ENCODE results near the gene LYSMD3. TPM values are rescaled to one million over a fixed set of nuclear protein-coding genes. Genes with fewer than 3 reads are reported as not detected.

The LYSMD3 gene
- total and polyA plus RNA-seq, 5 donors, result 10.6 to 34.0 (median 23.5) TPM

DNA sequence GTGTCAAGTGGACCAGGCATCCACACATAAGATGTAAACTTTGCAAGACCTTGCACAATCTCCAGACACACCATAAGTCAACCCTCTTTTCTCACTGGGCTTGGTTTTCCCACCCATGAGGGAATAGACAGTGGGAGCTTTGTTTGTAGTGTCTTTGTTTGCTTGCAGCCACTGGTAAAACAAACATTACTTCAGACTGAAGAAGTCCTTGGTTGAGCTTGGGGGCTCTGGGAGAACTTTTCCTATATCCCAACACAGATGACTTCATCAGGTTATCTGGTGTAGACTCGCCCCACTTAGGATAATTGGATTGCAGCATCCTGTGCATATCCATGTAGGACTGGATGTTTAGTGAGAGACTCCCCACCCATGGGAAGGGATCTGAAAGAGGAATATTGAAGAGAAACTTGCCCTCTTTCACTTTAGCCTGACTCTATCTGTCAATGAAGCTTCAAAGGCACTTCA, 17.7 kb upstream of the LYSMD3 start:
- intact Hi-C loops (cut with DNase I), result no loop called here
- Histone ChIP-seq H3K27me3 (ENCODE audit: control insufficient read depth, insufficient read depth) (no peaks in the 10 kb centered on the region), H3K4me3 (ENCODE audit: low read length) (no peak overlapping the region), H3K27ac (ENCODE audit: low read length) (no peak overlapping the region), H3K9me3 (ENCODE audit: control insufficient read depth, low read length) (no peaks in the 10 kb centered on the region), H3K4me1 (ENCODE audit: control insufficient read depth, insufficient read depth, low read length) (no peaks in the 10 kb centered on the region)
- ATAC-seq (no peak), DNase-seq (no peak)
- WGBS, result 35% methylated on average over 1 of the region's 1 CpG

DNA sequence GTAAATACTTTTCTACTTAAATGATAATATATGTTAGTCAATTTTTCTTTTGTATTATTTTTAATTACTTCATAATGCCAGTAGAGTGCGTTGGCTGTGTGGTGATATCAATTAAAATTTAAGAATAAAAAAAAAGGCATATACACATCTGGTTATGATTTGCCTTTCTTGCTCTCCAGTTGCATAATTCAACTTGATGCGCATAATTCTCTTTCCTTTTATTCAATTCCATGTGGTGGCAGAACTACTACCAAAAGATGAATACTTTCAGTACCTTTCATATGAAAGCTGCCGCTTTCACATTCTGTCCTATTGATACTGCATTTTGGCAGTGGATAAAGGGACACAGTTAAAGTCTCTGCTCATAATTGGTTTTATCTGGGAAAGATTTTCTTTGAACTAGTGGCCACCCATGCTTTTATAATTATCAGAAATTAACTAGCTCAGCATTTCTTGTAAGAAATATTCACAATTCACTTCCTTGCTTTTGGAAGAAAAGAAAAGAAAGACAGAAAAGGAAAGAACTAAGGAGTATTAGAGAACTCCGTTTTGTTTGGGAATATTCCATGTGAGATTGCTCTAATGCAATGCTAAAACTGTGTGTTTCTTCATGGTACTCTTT, 16.9 kb upstream of the LYSMD3 start:
- no peak overlapping the region for H3K4me3 ChIP-seq (ENCODE audit: low read length)
- intact Hi-C loops (cut with DNase I), result no loop called here
- WGBS, result 81% methylated on average over 4 of the region's 4 CpGs
- H3K27me3 ChIP-seq (ENCODE audit: control insufficient read depth, insufficient read depth), result no peaks in the 10 kb centered on the region
- H3K9me3 ChIP-seq (ENCODE audit: control insufficient read depth, low read length), result no peaks in the 10 kb centered on the region
- no peak for ATAC-seq
- DNase-seq, result no peak
- H3K27ac ChIP-seq (ENCODE audit: low read length), result no peak overlapping the region
- no peaks in the 10 kb centered on the region for H3K4me1 ChIP-seq (ENCODE audit: control insufficient read depth, insufficient read depth, low read length)

DNA sequence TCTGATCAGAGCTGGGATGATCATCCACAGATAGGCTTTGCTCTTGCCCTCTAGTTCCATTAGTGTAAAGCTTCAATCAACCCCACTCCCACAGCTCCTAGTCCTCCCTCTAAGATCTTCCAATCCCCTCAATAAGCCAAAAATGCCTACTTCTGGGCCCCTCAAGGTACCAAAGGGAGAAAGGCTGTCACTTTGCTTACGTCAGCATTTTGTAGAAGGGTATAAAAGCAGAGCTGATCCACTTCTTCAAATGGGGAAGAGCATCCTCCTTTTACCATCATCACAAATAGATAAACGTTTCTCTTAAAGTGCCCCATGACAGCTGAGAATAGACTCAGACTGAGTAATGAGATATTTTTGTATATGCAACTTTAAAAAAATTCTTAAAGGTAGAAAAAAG, 16.1 kb upstream of the LYSMD3 start:
- WGBS, result 70% methylated on average over 2 of the region's 2 CpGs

DNA sequence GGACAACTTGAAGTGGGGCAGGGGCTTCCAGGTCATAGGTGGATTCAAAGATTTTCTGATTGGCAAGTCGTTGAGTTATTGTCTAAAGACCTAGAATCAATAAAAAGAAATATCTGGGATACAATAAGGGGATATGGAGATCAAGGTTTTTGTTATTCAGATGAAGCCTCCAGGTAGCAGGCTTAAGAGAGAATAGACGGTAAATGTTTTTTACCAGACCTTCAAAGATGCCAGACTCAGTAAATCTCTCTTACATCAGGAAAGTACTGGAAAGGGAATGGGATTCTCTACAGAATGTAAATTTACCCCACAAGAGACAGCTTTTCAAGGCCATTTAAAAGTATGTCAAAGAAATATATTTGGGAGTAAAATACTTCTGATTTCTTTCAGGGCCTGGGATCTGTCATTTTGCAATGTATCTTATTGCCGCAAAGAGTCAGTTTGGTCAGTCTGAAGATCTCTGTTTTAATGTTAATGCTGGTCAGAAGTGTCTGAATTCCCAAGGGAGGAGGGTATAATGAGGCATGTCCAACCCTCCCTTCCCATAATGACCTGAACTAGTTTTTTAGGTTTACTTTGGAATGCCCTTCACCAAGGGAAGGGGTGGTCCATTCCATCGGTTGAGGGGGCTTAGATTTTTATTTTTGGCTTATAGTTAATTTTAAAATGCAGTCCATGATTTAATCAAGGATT, 13.6 kb upstream of the LYSMD3 start:
- WGBS, result 67% methylated on average over 4 of the region's 4 CpGs
- H3K4me1 ChIP-seq (ENCODE audit: control insufficient read depth, insufficient read depth, low read length), result no peaks in the 10 kb centered on the region
- H3K27ac ChIP-seq (ENCODE audit: low read length), result no peak overlapping the region
- no peak overlapping the region for H3K4me3 ChIP-seq (ENCODE audit: low read length)
- no peaks in the 10 kb centered on the region for H3K9me3 ChIP-seq (ENCODE audit: control insufficient read depth, low read length)
- H3K27me3 ChIP-seq (ENCODE audit: control insufficient read depth, insufficient read depth), result no peaks in the 10 kb centered on the region
- DNase-seq (no peak), ATAC-seq (no peak)
- intact Hi-C loops (cut with DNase I), result no loop called here

More for the DNA sequence above, 16.1 kb upstream of the LYSMD3 start:
- no peaks in the 10 kb centered on the region for H3K27me3 ChIP-seq (ENCODE audit: control insufficient read depth, insufficient read depth)
- H3K27ac ChIP-seq (ENCODE audit: low read length), result no peak overlapping the region
- no peaks in the 10 kb centered on the region for H3K9me3 ChIP-seq (ENCODE audit: control insufficient read depth, low read length)
- intact Hi-C loops (cut with DNase I), result no loop called here
- ATAC-seq, result no peak
- no peaks in the 10 kb centered on the region for H3K4me1 ChIP-seq (ENCODE audit: control insufficient read depth, insufficient read depth, low read length)
- no peak for DNase-seq
- no peak overlapping the region for H3K4me3 ChIP-seq (ENCODE audit: low read length)

DNA sequence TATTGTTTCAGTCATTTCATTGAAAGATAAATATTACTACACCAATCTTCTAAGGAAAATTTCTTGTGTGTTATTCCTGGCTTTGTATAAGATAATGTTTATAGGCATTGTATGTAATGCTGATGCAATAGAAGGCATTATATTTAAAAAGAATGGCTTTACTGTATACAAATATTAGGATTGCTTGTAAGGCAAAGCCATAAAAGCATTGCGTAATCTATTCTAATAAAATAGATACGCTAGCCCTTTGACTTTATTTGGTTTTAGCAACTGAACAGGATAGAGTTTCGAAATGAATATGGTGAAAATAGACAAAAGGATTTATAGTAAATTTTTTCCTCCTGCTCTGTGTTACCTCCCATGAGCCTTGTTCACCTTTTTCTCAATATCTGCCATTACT, 5.5 kb upstream of the LYSMD3 start:
- H3K4me1 ChIP-seq (ENCODE audit: control insufficient read depth, insufficient read depth, low read length), result no peaks in the 10 kb centered on the region
- ATAC-seq, result no peak
- peaks cover 2% of the 10 kb centered on the region for H3K27me3 ChIP-seq (ENCODE audit: control insufficient read depth, insufficient read depth)
- no peak for DNase-seq
- 89% methylated on average over 3 of the region's 3 CpGs for WGBS
- intact Hi-C loops (cut with DNase I), result loop anchor here in 2 of 4 donors (5.0 to 10.0 kb wide), 2 partner anchors 90 to 98 kb away; no protein-coding TSS in a partner anchor
- no peak overlapping the region for H3K27ac ChIP-seq (ENCODE audit: low read length)
- no peak overlapping the region for H3K4me3 ChIP-seq (ENCODE audit: low read length)
- no peaks in the 10 kb centered on the region for H3K9me3 ChIP-seq (ENCODE audit: control insufficient read depth, low read length)

DNA sequence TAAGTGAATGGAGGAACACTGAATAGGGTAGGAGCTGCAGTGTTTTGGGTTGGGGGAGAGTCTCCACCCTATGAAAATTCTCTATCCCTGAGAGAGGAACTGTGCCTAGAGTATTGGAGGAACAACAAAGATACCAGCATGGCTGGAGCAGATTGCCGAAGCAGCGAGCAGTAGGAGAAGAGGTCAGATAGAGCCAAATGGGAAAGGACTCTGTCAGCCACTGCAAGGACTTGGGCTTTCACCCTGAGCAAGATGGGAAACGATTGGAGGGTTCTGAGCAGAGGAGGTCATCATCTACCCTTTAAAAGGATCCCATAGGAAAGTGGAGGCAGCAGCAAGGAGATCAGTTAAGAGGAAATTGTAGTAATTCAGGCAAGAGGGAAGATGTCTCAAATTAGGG, 4.4 kb upstream of the LYSMD3 start:
- intact Hi-C loops (cut with DNase I), result loop anchor here in 2 of 4 donors (5.0 to 10.0 kb wide), 2 partner anchors 89 to 96 kb away; no protein-coding TSS in a partner anchor
- no peak for ATAC-seq

DNA sequence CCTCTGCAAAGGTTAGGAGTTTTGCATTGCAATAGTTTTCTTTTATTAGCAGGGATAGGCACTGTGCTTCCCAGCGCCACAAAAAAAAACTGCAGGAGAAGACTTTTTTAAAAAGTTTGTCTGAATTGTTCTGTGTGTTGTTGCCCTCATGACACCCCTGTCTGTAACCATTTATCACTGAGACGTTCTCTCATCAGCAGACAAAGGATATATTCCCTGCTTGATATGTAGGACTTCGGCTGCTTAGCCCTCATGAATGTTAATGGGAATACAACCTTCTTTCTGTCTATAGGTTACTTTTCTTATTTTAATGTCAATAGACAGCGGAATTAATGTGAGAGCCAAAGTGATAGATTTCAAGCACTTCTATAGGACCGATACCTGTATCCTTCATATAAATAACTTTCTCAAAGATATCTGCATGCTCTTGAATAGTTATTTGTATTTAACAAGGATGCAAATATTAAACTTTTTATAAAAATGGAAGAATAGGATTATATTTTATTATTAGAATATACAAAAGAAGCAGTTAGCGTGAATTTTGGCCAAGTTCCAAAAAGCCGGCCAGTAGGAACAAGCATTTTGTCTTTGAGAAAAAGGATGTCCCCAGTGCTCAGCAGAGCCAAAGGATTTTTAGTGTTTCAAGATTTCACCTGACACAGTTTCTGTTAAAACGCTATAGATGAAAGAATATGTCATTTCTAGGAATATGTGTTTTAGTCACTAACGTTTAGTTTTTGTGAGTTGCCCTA, 1.5 kb upstream of the LYSMD3 start:
- H3K4me3 ChIP-seq (ENCODE audit: low read length), result peak overlapping the region; percentile 68
- DNase-seq (no peak), ATAC-seq (no peak)
- H3K9me3 ChIP-seq (ENCODE audit: control insufficient read depth, low read length), result no peaks in the 10 kb centered on the region
- H3K4me1 ChIP-seq (ENCODE audit: control insufficient read depth, insufficient read depth, low read length), result no peaks in the 10 kb centered on the region
- H3K27me3 ChIP-seq (ENCODE audit: control insufficient read depth, insufficient read depth), result peaks cover 2% of the 10 kb centered on the region
- no peak overlapping the region for H3K27ac ChIP-seq (ENCODE audit: low read length)
- intact Hi-C loops (cut with DNase I), result loop anchor here in 2 of 4 donors (5.0 to 10.0 kb wide), 2 partner anchors 86 to 94 kb away; no protein-coding TSS in a partner anchor
- WGBS, result 46% methylated on average over 9 of the region's 9 CpGs

More for the DNA sequence above, 4.4 kb upstream of the LYSMD3 start:
- H3K9me3 ChIP-seq (ENCODE audit: control insufficient read depth, low read length), result no peaks in the 10 kb centered on the region
- H3K27ac ChIP-seq (ENCODE audit: low read length), result no peak overlapping the region
- H3K4me3 ChIP-seq (ENCODE audit: low read length), result no peak overlapping the region
- no peaks in the 10 kb centered on the region for H3K4me1 ChIP-seq (ENCODE audit: control insufficient read depth, insufficient read depth, low read length)
- DNase-seq, result no peak
- WGBS, result 64% methylated on average over 3 of the region's 3 CpGs
- H3K27me3 ChIP-seq (ENCODE audit: control insufficient read depth, insufficient read depth), result peaks cover 2% of the 10 kb centered on the region

DNA sequence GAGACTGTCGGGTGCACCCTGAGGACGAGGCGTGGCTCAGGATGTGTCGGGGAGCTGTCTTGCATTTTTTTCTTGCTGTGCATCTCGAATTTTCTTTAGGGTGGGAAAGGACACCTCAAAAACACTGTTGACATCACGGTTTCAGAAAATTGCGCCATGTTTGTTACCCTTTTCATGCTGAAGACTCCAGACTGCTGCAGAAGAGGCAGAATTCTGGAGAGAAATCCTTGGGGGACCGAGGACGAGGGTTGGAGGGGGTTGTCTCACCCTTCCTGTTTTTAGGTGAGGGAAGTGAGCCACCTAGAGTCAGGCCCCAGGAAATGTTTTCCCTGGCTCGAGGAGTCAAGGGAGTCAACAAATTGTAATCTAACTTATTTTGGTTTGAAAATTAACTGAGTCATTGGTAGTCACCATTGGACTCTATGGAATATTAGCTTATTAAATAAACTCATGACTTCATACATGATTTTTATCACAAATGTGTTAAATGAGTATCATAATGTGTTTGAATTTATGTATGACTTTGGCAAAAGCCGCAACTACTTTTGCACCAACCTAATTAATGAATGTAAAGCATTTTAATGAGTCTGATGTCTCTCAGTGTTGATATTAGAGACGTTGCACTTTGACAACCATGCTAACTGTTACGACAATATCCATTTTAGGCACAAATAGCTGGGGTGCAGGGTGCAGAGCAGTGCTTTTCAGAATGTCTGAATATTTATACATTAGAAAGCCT, 724 bp upstream of the LYSMD3 start:
- peak; percentile 83 to 84 for ATAC-seq

DNA sequence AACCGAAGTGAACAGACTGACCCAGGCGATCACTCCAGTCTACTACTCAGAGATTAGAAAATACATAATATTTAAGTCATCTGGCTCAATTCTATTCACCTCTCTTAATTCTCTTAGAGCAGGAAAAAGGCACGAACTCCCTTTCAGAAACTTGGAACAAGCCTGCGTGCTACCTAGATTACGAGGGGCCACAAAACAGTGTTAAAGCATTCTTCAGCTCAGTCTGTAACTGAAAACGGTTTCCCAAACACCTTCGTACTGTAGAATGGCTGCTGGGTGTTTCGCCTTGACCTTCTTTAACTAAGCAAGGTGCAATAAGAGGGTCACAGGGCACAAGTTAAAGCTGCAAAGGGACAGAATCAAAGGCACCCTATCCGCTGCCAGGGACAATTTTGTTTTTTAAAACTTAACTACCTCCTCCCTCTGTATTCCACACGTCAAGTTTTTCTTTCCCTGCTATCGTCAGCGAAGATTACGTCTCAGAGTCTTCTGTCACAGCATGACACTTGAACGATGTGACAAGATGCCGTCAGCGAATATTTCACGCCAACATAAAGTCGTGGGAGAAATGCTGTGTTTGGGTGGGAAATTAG, 687 bp downstream of the LYSMD3 start:
- Histone ChIP-seq H3K27me3 (ENCODE audit: control insufficient read depth, insufficient read depth) (peaks cover under 1% of the 10 kb centered on the region), H3K4me1 (ENCODE audit: control insufficient read depth, insufficient read depth, low read length) (no peaks in the 10 kb centered on the region), H3K4me3 (ENCODE audit: low read length) (peak overlapping the region; percentile 70), H3K27ac (ENCODE audit: low read length) (peak overlapping the region; percentile 79), H3K9me3 (ENCODE audit: control insufficient read depth, low read length) (no peaks in the 10 kb centered on the region)
- intact Hi-C loops (cut with DNase I), result loop anchor here in 2 of 4 donors (5.0 to 10.0 kb wide), 2 partner anchors 54 to 56 kb away; partner anchors contain the start of genes MBLAC2 (in 2 of the 2) and POLR3G (in 2 of the 2)
- 2% methylated on average over 18 of the region's 18 CpGs for WGBS
- peak in 1 of 2 donors; percentile 3 for ATAC-seq
- no peak for DNase-seq

More for the DNA sequence above, 724 bp upstream of the LYSMD3 start:
- 6% methylated on average over 13 of the region's 13 CpGs for WGBS
- H3K27ac ChIP-seq (ENCODE audit: low read length), result peak overlapping the region; percentile 92
- no peaks in the 10 kb centered on the region for H3K4me1 ChIP-seq (ENCODE audit: control insufficient read depth, insufficient read depth, low read length)
- peak; percentile 49 to 70 (median 69) for DNase-seq
- peaks cover 2% of the 10 kb centered on the region for H3K27me3 ChIP-seq (ENCODE audit: control insufficient read depth, insufficient read depth)
- no peaks in the 10 kb centered on the region for H3K9me3 ChIP-seq (ENCODE audit: control insufficient read depth, low read length)
- intact Hi-C loops (cut with DNase I), result loop anchor here in 3 of 4 donors (5.0 to 10.0 kb wide), 4 partner anchors 55 to 93 kb away; partner anchors contain the start of genes MBLAC2 (in 2 of the 3) and POLR3G (in 2 of the 3)
- H3K4me3 ChIP-seq (ENCODE audit: low read length), result peak overlapping the region; percentile 68

DNA sequence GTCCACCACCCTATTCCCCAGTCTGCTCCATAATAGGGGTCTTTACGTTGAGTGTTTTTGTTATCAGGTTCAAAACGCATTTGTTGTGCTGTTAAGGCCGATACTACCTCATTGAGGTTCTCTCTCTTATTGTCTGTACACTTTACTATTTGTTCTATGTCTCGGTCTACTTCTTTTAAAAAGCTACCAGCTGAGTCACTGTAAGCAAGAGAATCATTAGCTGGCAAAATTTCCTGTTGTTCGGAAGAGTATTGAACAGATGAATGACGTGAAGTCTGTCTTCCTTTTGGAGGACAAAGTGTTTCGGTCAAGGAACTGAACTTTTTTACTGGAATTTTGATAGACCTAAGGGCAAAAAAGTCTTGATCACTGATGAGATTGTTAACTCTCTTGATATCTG, 10.3 kb downstream of the LYSMD3 start:
- H3K9me3 ChIP-seq (ENCODE audit: control insufficient read depth, low read length), result no peaks in the 10 kb centered on the region
- H3K4me1 ChIP-seq (ENCODE audit: control insufficient read depth, insufficient read depth, low read length), result no peaks in the 10 kb centered on the region
- H3K27me3 ChIP-seq (ENCODE audit: control insufficient read depth, insufficient read depth), result no peaks in the 10 kb centered on the region
- H3K4me3 ChIP-seq (ENCODE audit: low read length), result no peak overlapping the region
- no peak for DNase-seq
- ATAC-seq, result no peak
- WGBS, result 92% methylated on average over 7 of the region's 7 CpGs
- H3K27ac ChIP-seq (ENCODE audit: low read length), result no peak overlapping the region
- intact Hi-C loops (cut with DNase I), result no loop called here

Data from right cardiac atrium (tissue), 5 donors.